ENCODE measurements around the gene FADS1.

The FADS1 gene

GRCh38 chr11:61816736-61817455 lies at the start of gene FADS1:
Gene FADS1 (minus strand): TSS chr11:61817003. CDS start chr11:61816929, 74 bp downstream.
- peak; percentile 93 for DNase-seq (ENCODE audit: low read depth)
- TF ChIP-seq CTCF (conservative IDR thresholded peaks at IDR 0.05; ENCODE audit: low read depth, low read length): peak; percentile 49
- peak within 1 kb of the TSS; percentile 86 for H3K4me3 ChIP-seq (ENCODE audit: low read depth, low read length)

- TF ChIP-seq CTCF (conservative IDR thresholded peaks at IDR 0.05; ENCODE audit: low read depth, low read length): no peak
- no peak for DNase-seq (ENCODE audit: low read depth)
- H3K4me3 ChIP-seq (ENCODE audit: low read depth, low read length): no peak overlapping the region
These were observed 49.6 kb upstream of the FADS1 start for GRCh38 chr11:61866231-61866957.

GRCh38 chr11:61864814-61865775 lies 48.3 kb upstream of the FADS1 start:
- DNase-seq (ENCODE audit: low read depth): no peak

GRCh38 chr11:61863548-61864081 lies 46.8 kb upstream of the FADS1 start:
- no peak overlapping the region for H3K4me3 ChIP-seq (ENCODE audit: low read depth, low read length)
- no peak for DNase-seq (ENCODE audit: low read depth)
- TF ChIP-seq CTCF (conservative IDR thresholded peaks at IDR 0.05; ENCODE audit: low read depth, low read length): no peak

More at GRCh38 chr11:61864814-61865775, 48.3 kb upstream of the FADS1 start:
- TF ChIP-seq CTCF (conservative IDR thresholded peaks at IDR 0.05; ENCODE audit: low read depth, low read length): no peak
- H3K4me3 ChIP-seq (ENCODE audit: low read depth, low read length): no peak overlapping the region

- TF ChIP-seq CTCF (conservative IDR thresholded peaks at IDR 0.05; ENCODE audit: low read depth, low read length): no peak
- H3K4me3 ChIP-seq (ENCODE audit: low read depth, low read length): no peak overlapping the region
- no peak for DNase-seq (ENCODE audit: low read depth)
These were observed 46.1 kb upstream of the FADS1 start for GRCh38 chr11:61862714-61863547.

GRCh38 chr11:61861634-61862033 lies 44.8 kb upstream of the FADS1 start:
- H3K4me3 ChIP-seq (ENCODE audit: low read depth, low read length): no peak overlapping the region
- TF ChIP-seq CTCF (conservative IDR thresholded peaks at IDR 0.05; ENCODE audit: low read depth, low read length): no peak
- no peak for DNase-seq (ENCODE audit: low read depth)

Measured in choroid plexus epithelial cell (primary cell).